ENCODE results near the gene CETN1.

CETN1 gene

DNA sequence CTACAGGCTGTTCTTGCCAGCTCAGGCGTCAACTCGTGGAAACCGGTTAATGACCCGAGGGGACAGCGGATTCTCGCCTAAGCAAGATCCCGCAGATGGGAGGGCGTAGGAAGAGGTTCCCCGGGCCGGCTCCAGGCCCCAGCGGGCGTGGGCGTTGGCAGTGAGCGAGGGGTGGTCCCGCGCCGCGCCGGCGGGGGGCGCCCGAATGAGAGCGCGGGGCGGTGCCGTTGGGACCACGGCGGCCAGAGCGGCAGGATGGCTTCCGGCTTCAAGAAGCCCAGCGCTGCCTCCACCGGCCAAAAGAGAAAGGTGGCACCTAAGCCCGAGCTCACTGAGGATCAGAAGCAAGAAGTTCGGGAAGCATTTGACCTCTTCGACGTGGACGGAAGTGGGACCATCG lies at the start of gene CETN1:
Gene CETN1, plus strand, starts transcription at position 227 of the 400 bp plus-strand sequence. Its CDS starts 29 bp downstream, at position 256.
- DNase-seq (ENCODE audit: low spot score) = no peak

DNA sequence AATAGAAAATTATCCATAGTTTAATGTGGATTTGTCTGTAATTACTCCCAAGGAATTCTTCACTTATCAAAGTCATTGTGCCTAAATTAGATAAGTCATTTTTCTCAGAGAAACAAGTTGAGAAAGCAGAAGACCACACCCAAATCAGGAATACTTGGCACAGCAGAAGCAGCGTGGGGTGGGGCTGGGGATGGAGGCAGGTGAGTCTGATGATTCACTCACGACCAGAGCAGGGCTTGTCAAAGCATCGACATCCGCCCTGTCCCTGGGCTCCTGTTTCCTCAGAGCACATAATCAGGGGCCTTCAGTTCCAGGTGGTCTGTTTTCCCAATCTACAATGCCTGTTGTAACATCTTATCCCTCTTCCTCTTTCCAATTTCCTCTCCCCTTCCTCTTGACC lies 48.2 kb upstream of the CETN1 start:
- no peak for DNase-seq (ENCODE audit: low spot score)

DNA sequence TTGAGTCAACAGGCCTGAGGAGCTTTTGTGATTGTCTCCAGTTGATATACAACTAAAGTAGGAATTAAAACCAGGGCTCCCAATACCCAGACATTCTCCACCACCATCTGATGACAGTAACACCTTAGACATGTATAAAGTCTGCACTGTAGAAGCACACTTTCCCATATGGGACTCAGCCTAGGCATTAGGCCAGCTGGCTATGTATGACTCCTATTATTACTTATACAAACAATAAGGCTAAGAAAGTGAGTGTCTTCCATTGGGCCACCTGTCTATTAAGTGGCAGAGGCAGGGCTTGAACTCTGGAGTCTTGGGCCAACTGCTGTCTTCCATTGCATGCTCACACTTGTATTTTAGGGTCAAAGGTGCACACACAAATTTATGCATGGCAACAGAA lies 47.5 kb upstream of the CETN1 start:
- no peak for DNase-seq (ENCODE audit: low spot score)

DNA sequence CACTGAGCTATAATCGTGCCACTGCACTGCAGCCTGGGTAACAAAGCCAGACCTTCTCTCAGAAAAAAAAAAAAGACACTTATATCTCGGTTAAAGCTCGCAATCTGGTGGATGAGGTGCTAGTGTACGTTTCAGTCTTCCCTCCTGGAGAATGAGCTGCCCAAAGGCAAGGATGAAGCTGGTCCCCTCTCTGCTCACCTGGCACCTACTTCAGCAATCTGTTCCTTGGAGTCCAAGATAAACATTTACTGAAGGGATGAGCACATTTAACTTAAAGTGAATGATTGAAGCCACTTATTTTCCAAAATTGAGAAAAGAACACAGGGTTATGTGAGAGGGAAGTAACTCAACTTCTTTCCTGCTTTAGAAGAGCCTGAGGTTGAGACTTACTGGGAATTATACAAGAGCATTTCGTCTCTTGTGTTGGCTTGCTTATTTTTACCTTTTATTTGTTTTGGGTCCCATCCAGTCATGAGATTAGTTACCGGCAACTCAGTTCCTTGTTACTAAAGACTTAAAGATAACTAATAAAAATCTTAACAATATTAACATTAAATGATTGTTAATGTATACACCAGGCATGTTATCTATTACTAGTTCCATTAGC lies 46.1 kb upstream of the CETN1 start:
- no peak for DNase-seq (ENCODE audit: low spot score)

GRCh38 chr18:543447-544078 lies 36.6 kb upstream of the CETN1 start:
- no peak for DNase-seq (ENCODE audit: low spot score)

- no peak for DNase-seq (ENCODE audit: low spot score)
Observed at GRCh38 chr18:549967-550366, 30.2 kb upstream of the CETN1 start.

- DNase-seq (ENCODE audit: low spot score) = no peak
Observed at GRCh38 chr18:551404-552061, 28.6 kb upstream of the CETN1 start.

DNA sequence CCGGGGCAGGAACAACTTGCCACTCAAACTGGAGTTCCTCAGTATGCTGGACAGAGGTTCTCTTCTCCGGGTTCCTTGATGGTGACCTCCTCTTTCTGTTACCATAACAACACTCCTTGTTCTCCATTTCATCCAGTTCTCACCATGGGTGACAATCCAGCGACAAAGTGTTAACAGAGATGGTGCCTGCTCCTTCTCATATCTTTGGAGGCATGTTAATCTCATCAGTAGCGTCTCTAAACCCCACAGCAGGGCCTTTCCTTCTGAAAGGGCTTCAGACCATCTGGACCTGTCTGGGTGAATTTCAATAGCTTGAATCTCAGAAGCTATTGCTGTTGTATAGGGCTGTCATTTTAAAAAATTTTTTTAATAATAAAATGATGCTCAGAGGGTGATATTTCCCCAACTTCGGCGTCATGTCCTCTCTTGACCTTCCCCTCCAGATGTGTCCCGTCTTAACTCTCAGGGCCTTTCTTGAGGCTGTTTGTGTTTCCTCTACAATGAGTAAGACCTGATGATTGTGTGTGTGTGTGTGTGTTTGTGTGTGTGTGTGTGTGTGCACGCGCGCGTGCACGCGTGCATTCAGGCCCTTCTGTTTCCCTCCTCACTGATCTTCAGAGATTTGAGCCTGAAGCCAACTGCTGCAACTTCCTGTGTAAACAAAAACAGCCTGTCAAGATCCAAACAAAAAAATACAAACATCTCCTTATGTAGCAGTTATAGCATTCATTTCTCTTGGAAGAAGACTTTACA lies 24.3 kb upstream of the CETN1 start:
- DNase-seq (ENCODE audit: low spot score) = no peak

DNA sequence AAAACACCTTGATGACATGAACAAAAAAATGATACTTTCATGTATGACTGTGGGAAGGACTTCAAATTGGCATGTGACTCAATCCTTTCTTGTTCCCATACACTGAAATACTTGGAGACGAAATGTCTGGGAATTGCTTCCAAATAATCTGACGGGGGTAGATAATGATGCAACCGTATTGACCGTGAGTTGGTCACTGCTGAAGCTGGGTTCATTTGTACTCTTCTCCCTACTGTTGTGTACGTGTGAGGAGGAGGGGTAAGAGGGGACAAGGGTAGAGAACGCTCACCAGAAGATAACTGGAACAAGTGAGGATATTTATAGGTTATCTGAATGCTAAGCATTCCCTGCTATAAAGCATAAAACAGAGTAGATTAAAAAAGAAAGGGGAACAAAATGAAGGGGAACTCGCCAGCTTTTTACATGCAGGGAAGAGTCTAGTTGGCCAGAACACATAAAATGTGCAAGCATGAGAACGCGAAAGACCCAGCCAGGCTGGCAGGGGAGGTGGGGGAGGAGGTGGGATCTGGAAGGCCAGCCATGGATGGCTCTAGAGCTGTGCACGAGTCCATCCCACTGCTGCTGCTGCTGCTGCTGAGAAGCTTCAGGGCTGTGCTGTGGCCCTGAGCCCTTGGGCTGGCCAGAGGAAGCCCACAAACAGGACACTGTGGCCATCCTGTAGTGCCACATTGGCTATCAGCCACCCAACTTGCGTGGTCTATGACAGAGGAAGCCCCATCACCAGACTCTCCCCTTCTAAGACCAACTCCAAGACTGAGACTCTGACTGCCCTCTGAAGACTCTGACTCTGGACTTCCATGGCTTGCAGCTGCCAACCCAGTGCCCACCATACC lies 15.2 kb upstream of the CETN1 start:
- DNase-seq (ENCODE audit: low spot score) = no peak

- DNase-seq (ENCODE audit: low spot score) = no peak
Observed at GRCh38 chr18:565562-566061, 14.6 kb upstream of the CETN1 start.

DNA sequence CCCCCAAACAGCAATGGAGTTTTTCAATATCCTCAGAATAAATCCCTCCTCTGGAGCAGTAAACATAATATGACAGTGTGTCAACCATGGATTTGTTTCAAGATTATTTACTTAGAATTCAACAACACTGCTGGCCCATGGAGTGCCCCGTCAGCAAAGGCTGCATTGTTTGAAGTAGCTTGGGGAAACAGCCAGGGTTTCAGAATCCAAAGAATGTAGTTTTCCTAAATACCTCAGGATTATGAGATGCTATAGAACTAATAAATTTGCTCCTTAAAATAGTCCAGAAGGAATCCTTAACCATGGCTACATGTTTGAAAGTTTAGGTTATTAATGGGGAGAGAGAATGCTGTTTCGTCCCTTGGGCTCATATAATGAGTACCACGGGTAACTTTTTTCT lies 13.1 kb upstream of the CETN1 start:
- peak; percentile 9 for DNase-seq (ENCODE audit: low spot score)

DNA sequence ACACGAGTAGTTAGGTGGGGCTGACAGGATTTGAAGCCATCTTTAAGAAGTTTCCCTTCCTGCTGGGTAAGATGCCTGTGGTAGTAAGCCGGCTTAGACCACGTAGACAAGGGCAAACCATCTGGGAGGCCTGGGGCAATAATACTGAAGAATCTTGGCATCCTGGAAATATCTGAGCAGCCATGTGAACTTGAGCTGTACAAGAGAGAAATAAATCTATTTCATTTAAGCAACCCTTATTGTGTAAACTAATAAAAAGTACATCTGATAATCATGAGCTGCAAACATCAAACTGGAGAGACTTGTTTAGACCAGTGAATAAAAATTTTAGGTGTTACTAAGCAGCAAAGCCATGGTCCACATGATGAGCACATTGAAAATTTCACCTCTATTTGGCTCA lies 11.4 kb upstream of the CETN1 start:
- no peak for DNase-seq (ENCODE audit: low spot score)

DNA sequence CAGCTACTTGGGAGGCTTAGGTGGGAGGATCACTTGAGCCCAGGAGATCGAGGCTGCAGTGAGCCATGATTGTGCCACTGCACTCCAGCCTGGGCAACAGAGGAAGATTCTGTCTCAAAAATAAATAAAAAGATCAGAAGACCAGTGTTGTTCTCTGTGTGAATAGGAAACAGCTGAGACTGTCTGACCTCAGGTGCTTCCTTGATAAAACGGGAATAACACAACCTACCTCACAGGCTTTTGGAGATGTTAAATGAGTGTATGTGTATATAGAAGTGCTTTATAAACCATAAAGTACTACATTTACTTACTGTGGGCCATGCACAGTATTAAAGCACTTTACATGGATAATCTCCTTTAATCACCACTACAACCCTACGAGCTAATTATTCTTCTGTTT lies 9.9 kb upstream of the CETN1 start:
- DNase-seq (ENCODE audit: low spot score) = no peak

- no peak for DNase-seq (ENCODE audit: low spot score)
Observed at GRCh38 chr18:570697-571096, 9.5 kb upstream of the CETN1 start.

- no peak for DNase-seq (ENCODE audit: low spot score)
Observed at GRCh38 chr18:572091-572830, 7.9 kb upstream of the CETN1 start.

- DNase-seq (ENCODE audit: low spot score) = no peak
Observed at GRCh38 chr18:572831-573289, 7.3 kb upstream of the CETN1 start.

- no peak for DNase-seq (ENCODE audit: low spot score)
Observed at GRCh38 chr18:573385-573784, 6.8 kb upstream of the CETN1 start.

- no peak for DNase-seq (ENCODE audit: low spot score)
Observed at GRCh38 chr18:574149-574860, 5.9 kb upstream of the CETN1 start.

- DNase-seq (ENCODE audit: low spot score) = no peak
Observed at GRCh38 chr18:574865-575645, 5.1 kb upstream of the CETN1 start.

Measured in COLO829 (cell line).